ENCODE results near the gene KLF14.

GRCh38 chr7:130777426-130777825 is 43.4 kb upstream of the KLF14 start:
- TF ChIP-seq POLR2AphosphoS5 (IDR thresholded peaks at IDR 0.05) = no peak
- TF ChIP-seq POLR2A (IDR thresholded peaks at IDR 0.05) = no peak
- TF ChIP-seq CTCF (IDR thresholded peaks at IDR 0.05) = no peak
